Activated naive CD4-positive, alpha-beta T cell (primary cell): Measurements from ENCODE around the gene ALDOA.

ENCODE experiments used
- DNase-seq, 4 experiments: peaks; one replicate each; lab custom pipeline; 2025; lab: John Stamatoyannopoulos, UW

Gene ALDOA

GRCh38 chr16:30041841-30042240 is 23.7 kb upstream of the ALDOA start:
- DNase-seq = no peak

GRCh38 chr16:30046178-30046577 is 19.4 kb upstream of the ALDOA start:
- DNase-seq = no peak

- no peak for DNase-seq
These were observed 19.0 kb upstream of the ALDOA start for GRCh38 chr16:30046588-30046987.

GRCh38 chr16:30049871-30050270 is 15.7 kb upstream of the ALDOA start:
- DNase-seq = no peak

- no peak for DNase-seq
These were observed 14.0 kb upstream of the ALDOA start for GRCh38 chr16:30051518-30051917.

GRCh38 chr16:30052671-30053372 is 12.7 kb upstream of the ALDOA start:
- peak; percentile 76 to 82 (median 80) for DNase-seq

GRCh38 chr16:30053376-30054015 is 12.1 kb upstream of the ALDOA start:
- DNase-seq = no peak

- no peak for DNase-seq
These were observed 11.1 kb upstream of the ALDOA start for GRCh38 chr16:30054451-30054850.

GRCh38 chr16:30054959-30055553 is 10.5 kb upstream of the ALDOA start:
- DNase-seq = peak in 2 of 4 experiments; percentile 21 to 29

- no peak for DNase-seq
These were observed 5.2 kb upstream of the ALDOA start for GRCh38 chr16:30060346-30060745.

- no peak for DNase-seq
These were observed 4.6 kb upstream of the ALDOA start for GRCh38 chr16:30060836-30061554.

GRCh38 chr16:30063278-30063892 is 2.2 kb upstream of the ALDOA start:
- no peak for DNase-seq

- DNase-seq = peak in 3 of 4 experiments; percentile 33 to 61 (median 46)
These were observed 1.4 kb upstream of the ALDOA start for GRCh38 chr16:30063893-30064728.

- no peak for DNase-seq
These were observed 845 bp upstream of the ALDOA start for GRCh38 chr16:30064729-30065101.

- DNase-seq = no peak
These were observed 592 bp downstream of the ALDOA start for GRCh38 chr16:30065943-30066760.

- DNase-seq = no peak
These were observed 1.4 kb downstream of the ALDOA start for GRCh38 chr16:30066761-30067583.

- DNase-seq = no peak
These were observed 2.0 kb downstream of the ALDOA start for GRCh38 chr16:30067584-30067916.

- DNase-seq = no peak
These were observed 2.8 kb downstream of the ALDOA start for GRCh38 chr16:30068333-30068732.

- peak in 3 of 4 experiments; percentile 23 to 46 (median 29) for DNase-seq
These were observed 3.4 kb downstream of the ALDOA start for GRCh38 chr16:30068750-30069610.
